Smooth muscle cell (in vitro differentiated cells): ENCODE measurements around the gene PTPRR. TPM values are rescaled to one million over a fixed set of nuclear protein-coding genes. Genes with fewer than 3 reads are reported as not detected.

Source experiments
- DNase-seq: peaks from one replicate; lab custom pipeline; 2025; ENCODE audit not compliant: unreplicated experiment; lab: John Stamatoyannopoulos, UW
- H2AFZ ChIP-seq: fragments of 200-600 bp; sonication (generic); 2 replicates; pipeline ENCODE4 v1.6.0; 2016; ENCODE audit warnings: antibody characterized with exemption, low read depth, mild to moderate bottlenecking
- H3F3A ChIP-seq: fragments of 200-600 bp; sonication (generic); 2 replicates; pipeline ENCODE4 v1.6.0; 2017; ENCODE audit warnings: antibody characterized with exemption, low read depth
- H3K27ac ChIP-seq: fragments of 200-600 bp; sonication (generic); 2 replicates; pipeline ENCODE4 v1.5.1; 2016; ENCODE audit warnings: low read depth, mild to moderate bottlenecking
- H3K27me3 ChIP-seq: fragments of 200-600 bp; sonication (generic); 2 replicates; pipeline ENCODE4 v1.6.1; 2016; ENCODE audit warnings: low read depth, mild to moderate bottlenecking
- H3K36me3 ChIP-seq: fragments of 200-600 bp; sonication (generic); 2 replicates; pipeline ENCODE4 v1.5.1; 2016; ENCODE audit warnings: low read depth
- H3K4me1 ChIP-seq: fragments of 200-600 bp; sonication (generic); 2 replicates; pipeline ENCODE4 v1.5.1; 2016; ENCODE audit warnings: low read depth
- H3K4me2 ChIP-seq: fragments of 200-600 bp; sonication (generic); 2 replicates; pipeline ENCODE4 v1.6.0; 2016; ENCODE audit warnings: mild to moderate bottlenecking
- H3K4me3 ChIP-seq: fragments of 200-600 bp; sonication (generic); 2 replicates; pipeline ENCODE4 v1.5.1; 2016; ENCODE audit warnings: mild to moderate bottlenecking
- H3K79me2 ChIP-seq: fragments of 200-600 bp; sonication (generic); 2 replicates; pipeline ENCODE4 v1.6.0; 2016; ENCODE audit warnings: low read depth, mild to moderate bottlenecking
- H3K9ac ChIP-seq: fragments of 200-600 bp; sonication (generic); 2 replicates; pipeline ENCODE4 v1.6.0; 2016; ENCODE audit warnings: low read depth
- H3K9me3 ChIP-seq: fragments of 200-600 bp; sonication (generic); replicated peaks from 2 replicates; pipeline ENCODE4 v1.5.1; 2016; ENCODE audit warnings: low read depth
- H4K20me1 ChIP-seq: fragments of 200-600 bp; sonication (generic); 2 replicates; pipeline ENCODE4 v1.6.0; 2016; ENCODE audit warnings: low read depth
- WGBS: methylation state at CpG from one replicate; pipeline ENCODE4 v1.1.7; 2016; ENCODE audit warnings: low lambda C conversion rate; 5-methylcytosine and 5-hydroxymethylcytosine counted together
- polyA plus RNA-seq: library from polyadenylated mRNA; unstranded; fragments of >200 nt; fragmentation: Nextera tagmentation; extraction: Ambion mirVana; gene quantifications from 2 replicates; pipeline ENCODE4 v1.2.1, GENCODE V29; 2016
- total RNA-seq: library from RNA; depleted of rRNA; stranded (reverse); fragments of >200 nt; gene quantifications from 2 replicates; pipeline ENCODE4 v1.2.3, GENCODE V29; 2014
- TF ChIP-seq, protein P1 (sequence below): fragments of 200-600 bp; sonication (generic); IDR thresholded peaks from 2 replicates; pipeline ENCODE4 v1.5.1; 2017; ENCODE audit warnings: borderline replicate concordance, mild to moderate bottlenecking, antibody characterized with exemption; ENCODE audit not compliant: insufficient read depth, poor library complexity, severe bottlenecking

The PTPRR gene
- total and polyA plus RNA-seq, 2 experiments from 2014 or later: 2.8 to 17.8 TPM

DNA sequence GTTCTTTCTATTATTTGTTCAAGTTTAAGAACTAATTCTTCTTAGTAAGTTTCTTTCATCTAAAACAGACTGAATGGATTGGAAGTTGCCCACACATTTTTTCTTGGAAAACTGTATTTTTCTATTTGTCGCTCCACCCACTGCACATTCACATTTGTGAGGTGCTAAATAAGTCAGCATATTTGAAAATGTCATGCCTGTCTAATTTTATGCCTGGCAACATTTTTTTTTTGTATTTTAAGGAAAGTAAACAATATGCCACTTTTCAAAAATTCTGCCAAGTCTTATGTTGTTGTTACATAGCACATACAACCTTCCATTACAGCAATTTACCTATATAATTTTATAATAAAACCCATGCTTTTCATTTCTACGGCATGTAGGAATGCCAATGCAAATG is 170.6 kb downstream of the PTPRR start:
- Histone ChIP-seq H2AFZ (no peak overlapping the region), H3K79me2 (no peaks in the 10 kb centered on the region)
- 91% methylated on average over 2 of the region's 2 CpGs for WGBS

GRCh38 chr12:70748809-70749208 is 171.7 kb downstream of the PTPRR start:
- Histone ChIP-seq H3F3A (no peaks in the 10 kb centered on the region), H3K36me3 (no peaks in the 10 kb centered on the region), H2AFZ (no peak overlapping the region), H3K4me3 (no peak overlapping the region), H3K9ac (no peak overlapping the region), H3K27me3 (peaks cover 6% of the 10 kb centered on the region), H3K27ac (no peak overlapping the region), H3K4me2 (no peak overlapping the region), H3K79me2 (no peaks in the 10 kb centered on the region), H3K9me3 (no peaks in the 10 kb centered on the region), H4K20me1 (no peaks in the 10 kb centered on the region), H3K4me1 (no peaks in the 10 kb centered on the region)
- TF ChIP-seq, protein P1, sequence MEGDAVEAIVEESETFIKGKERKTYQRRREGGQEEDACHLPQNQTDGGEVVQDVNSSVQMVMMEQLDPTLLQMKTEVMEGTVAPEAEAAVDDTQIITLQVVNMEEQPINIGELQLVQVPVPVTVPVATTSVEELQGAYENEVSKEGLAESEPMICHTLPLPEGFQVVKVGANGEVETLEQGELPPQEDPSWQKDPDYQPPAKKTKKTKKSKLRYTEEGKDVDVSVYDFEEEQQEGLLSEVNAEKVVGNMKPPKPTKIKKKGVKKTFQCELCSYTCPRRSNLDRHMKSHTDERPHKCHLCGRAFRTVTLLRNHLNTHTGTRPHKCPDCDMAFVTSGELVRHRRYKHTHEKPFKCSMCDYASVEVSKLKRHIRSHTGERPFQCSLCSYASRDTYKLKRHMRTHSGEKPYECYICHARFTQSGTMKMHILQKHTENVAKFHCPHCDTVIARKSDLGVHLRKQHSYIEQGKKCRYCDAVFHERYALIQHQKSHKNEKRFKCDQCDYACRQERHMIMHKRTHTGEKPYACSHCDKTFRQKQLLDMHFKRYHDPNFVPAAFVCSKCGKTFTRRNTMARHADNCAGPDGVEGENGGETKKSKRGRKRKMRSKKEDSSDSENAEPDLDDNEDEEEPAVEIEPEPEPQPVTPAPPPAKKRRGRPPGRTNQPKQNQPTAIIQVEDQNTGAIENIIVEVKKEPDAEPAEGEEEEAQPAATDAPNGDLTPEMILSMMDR: no peak
- 96% methylated on average over 1 of the region's 1 CpG for WGBS
- DNase-seq: no peak

More for the DNA sequence above, 170.6 kb downstream of the PTPRR start:
- H3K27ac ChIP-seq: no peak overlapping the region
- H3K9me3 ChIP-seq: no peaks in the 10 kb centered on the region
- H3K4me3 ChIP-seq: no peak overlapping the region
- H3K4me1 ChIP-seq: no peaks in the 10 kb centered on the region
- H3K4me2 ChIP-seq: no peak overlapping the region
- no peaks in the 10 kb centered on the region for H3F3A ChIP-seq
- TF ChIP-seq, protein P1: no peak
- DNase-seq: no peak
- peaks cover 6% of the 10 kb centered on the region for H3K27me3 ChIP-seq
- H3K9ac ChIP-seq: no peak overlapping the region
- H3K36me3 ChIP-seq: no peaks in the 10 kb centered on the region
- H4K20me1 ChIP-seq: no peaks in the 10 kb centered on the region

DNA sequence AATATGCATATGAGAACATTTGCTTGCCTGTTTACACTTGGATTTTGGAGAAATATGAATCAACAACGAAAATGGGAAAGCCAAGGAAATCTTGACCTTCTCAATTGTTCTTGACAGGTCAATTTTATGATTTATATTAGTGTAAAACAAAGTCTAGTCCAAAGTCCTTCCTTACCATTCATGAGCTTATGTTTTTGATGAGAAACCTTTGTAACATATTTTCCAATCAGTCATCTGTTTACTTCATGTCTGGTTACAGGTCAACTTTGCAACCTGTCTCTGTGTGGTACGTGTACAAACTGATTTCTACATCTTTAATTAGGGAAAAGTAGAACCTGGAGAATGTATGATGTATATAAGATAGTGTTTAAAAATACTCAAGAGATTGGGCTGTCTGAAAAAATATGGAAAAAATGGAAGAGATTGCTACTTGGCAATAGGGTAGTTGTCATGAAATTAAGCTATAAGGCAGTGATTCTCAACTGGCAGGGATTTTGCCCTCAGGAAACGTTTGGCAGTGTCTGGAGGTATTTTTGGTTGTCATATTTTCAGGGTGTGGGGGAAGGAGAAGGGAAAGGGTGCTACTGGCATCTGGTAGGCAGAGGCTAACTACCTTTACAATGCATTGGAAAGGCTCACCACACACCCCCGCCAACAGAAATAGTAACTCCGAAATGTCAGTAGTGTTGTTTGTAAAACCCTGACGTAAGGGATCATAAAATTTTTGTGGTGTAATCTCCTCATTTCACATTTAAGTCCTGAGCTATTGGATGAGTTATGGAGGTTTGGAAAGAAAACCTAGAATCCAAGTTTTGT is 172.9 kb downstream of the PTPRR start:
- Histone ChIP-seq H3K27me3 (peaks cover 6% of the 10 kb centered on the region), H3K9ac (no peak overlapping the region), H3K9me3 (no peaks in the 10 kb centered on the region), H3F3A (no peaks in the 10 kb centered on the region), H3K4me2 (no peak overlapping the region), H4K20me1 (no peaks in the 10 kb centered on the region), H3K4me3 (no peak overlapping the region), H3K4me1 (no peaks in the 10 kb centered on the region), H2AFZ (no peak overlapping the region), H3K36me3 (no peaks in the 10 kb centered on the region), H3K79me2 (no peaks in the 10 kb centered on the region), H3K27ac (peak overlapping the region; percentile 88)
- TF ChIP-seq, protein P1: no peak
- 78% methylated on average over 6 of the region's 6 CpGs for WGBS
- no peak for DNase-seq

DNA sequence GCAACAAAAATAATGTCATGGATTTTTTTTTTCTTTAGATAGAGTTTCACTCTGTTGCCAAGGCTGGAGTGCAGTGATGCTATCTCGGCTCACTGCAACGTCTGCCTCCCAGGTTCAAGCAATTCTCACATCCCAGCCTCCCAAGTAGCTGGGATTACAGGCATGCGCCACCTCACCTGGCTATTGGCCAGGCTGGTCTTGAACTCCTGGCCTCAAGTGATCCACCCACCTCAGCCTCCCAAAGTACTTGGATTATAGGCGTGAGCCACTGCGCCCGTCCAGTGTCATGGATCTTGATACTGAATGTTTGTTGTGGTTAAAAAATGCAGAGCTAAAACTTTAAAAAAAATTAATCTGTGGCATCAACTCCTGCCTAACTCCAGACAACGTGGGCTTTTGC is 175.5 kb downstream of the PTPRR start:
- Histone ChIP-seq H2AFZ (no peak overlapping the region), H3K9ac (peak overlapping the region; percentile 41), H3K27me3 (no peaks in the 10 kb centered on the region), H3K4me3 (no peak overlapping the region), H3K27ac (peak overlapping the region; percentile 88), H3K9me3 (no peaks in the 10 kb centered on the region), H3F3A (no peaks in the 10 kb centered on the region), H3K36me3 (no peaks in the 10 kb centered on the region), H3K4me2 (no peak overlapping the region), H3K79me2 (no peaks in the 10 kb centered on the region), H4K20me1 (no peaks in the 10 kb centered on the region), H3K4me1 (no peaks in the 10 kb centered on the region)
- TF ChIP-seq, protein P1: no peak
- no peak for DNase-seq
- WGBS: 72% methylated on average over 7 of the region's 7 CpGs
